ENCODE measurements around the gene RAX. TPM values are rescaled to one million over a fixed set of nuclear protein-coding genes. Genes with fewer than 3 reads are reported as not detected.

The RAX gene
- total RNA-seq, 1 donor from 2014 or later = not detected

DNA sequence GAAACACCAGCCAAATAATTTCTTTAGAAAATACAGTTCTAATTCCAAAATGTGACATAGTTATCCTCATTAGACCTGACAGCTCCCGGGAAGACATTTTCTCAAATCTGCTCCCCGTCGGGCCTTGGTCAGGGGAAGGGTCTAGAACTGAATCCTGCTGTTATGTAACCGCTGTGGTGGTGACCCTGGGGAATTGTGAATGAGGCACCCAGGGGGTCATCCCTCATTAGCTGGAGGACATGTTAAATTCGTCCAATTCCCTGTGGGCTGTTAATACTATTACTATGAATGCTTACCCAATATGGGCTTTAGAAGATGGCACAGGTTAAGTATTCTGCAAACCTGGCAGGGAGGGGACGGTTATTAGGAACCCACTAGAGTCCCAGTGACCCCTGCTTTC lies 33.4 kb upstream of the RAX start:
- DNase-seq (no peak), ATAC-seq (no peak)
- TF ChIP-seq, protein P1, sequence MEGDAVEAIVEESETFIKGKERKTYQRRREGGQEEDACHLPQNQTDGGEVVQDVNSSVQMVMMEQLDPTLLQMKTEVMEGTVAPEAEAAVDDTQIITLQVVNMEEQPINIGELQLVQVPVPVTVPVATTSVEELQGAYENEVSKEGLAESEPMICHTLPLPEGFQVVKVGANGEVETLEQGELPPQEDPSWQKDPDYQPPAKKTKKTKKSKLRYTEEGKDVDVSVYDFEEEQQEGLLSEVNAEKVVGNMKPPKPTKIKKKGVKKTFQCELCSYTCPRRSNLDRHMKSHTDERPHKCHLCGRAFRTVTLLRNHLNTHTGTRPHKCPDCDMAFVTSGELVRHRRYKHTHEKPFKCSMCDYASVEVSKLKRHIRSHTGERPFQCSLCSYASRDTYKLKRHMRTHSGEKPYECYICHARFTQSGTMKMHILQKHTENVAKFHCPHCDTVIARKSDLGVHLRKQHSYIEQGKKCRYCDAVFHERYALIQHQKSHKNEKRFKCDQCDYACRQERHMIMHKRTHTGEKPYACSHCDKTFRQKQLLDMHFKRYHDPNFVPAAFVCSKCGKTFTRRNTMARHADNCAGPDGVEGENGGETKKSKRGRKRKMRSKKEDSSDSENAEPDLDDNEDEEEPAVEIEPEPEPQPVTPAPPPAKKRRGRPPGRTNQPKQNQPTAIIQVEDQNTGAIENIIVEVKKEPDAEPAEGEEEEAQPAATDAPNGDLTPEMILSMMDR (IDR thresholded peaks at IDR 0.05) = no peak
- H3K27ac ChIP-seq = no peak overlapping the region
- H3K4me3 ChIP-seq = no peak overlapping the region
- peaks cover 6% of the 10 kb centered on the region for H3K4me1 ChIP-seq
- intact Hi-C loops (cut with DNase I) = no loop called here
- H3K27me3 ChIP-seq (ENCODE audit: low read depth) = peaks cover 23% of the 10 kb centered on the region
- H3K9me3 ChIP-seq = no peaks in the 10 kb centered on the region
- no peaks in the 10 kb centered on the region for H3K36me3 ChIP-seq

DNA sequence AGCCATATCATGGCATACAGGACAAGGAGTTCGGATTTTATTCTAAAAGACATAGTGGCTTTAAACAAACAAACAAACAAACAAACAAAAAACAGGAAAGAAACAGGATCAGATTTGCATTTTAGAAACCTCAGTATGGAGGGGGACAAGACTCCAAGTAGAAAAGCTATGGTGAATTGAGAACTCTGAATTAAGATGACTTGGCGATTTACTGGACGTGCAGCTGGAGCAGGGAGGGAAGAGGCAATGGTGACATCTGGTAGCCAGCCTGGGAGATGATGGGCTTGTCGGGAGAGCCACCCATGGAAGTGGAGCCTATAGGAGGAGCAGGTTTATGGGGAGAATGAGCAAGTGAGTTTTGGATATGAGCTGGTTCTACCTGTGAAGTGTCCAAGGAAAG lies 32.0 kb upstream of the RAX start:
- Histone ChIP-seq H3K9me3 (no peaks in the 10 kb centered on the region), H3K4me3 (no peak overlapping the region), H3K27ac (no peak overlapping the region), H3K36me3 (no peaks in the 10 kb centered on the region), H3K4me1 (peaks cover 6% of the 10 kb centered on the region), H3K27me3 (ENCODE audit: low read depth) (peaks cover 23% of the 10 kb centered on the region)
- TF ChIP-seq, protein P1 (IDR thresholded peaks at IDR 0.05) = no peak
- DNase-seq = no peak
- no peak for ATAC-seq
- intact Hi-C loops (cut with DNase I) = no loop called here

DNA sequence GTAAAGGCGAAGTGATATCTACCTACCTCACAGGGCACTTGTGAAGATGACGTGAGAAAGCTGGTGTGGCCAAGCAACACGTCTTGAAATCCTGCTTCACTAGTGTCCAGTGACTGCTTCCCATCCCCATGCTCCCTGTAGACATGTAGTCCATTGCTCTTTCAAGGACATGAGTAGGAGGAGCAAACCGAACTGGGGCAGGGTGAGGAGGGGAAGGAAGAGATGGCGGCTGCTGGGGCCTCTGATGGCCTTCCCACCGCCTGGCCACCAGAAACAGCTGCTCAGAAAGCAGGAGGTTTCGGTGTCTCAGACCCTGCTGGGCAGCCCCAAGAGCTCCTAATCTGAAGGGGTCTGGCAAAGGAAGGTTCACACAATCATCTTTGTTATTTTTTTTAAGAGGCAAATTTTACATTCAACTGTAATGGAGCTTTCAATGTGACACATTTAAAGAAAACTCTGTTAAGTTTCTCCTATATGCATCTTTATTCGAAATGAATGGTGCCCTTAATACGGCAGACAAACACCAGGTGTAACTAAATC lies 30.5 kb upstream of the RAX start:
- intact Hi-C loops (cut with DNase I) = no loop called here
- no peak for DNase-seq
- no peak overlapping the region for H3K4me3 ChIP-seq
- H3K9me3 ChIP-seq = no peaks in the 10 kb centered on the region
- H3K27ac ChIP-seq = no peak overlapping the region
- peaks cover 13% of the 10 kb centered on the region for H3K27me3 ChIP-seq (ENCODE audit: low read depth)
- TF ChIP-seq, protein P1 (IDR thresholded peaks at IDR 0.05) = no peak
- H3K4me1 ChIP-seq = peaks cover 2% of the 10 kb centered on the region
- ATAC-seq = no peak
- H3K36me3 ChIP-seq = no peaks in the 10 kb centered on the region

DNA sequence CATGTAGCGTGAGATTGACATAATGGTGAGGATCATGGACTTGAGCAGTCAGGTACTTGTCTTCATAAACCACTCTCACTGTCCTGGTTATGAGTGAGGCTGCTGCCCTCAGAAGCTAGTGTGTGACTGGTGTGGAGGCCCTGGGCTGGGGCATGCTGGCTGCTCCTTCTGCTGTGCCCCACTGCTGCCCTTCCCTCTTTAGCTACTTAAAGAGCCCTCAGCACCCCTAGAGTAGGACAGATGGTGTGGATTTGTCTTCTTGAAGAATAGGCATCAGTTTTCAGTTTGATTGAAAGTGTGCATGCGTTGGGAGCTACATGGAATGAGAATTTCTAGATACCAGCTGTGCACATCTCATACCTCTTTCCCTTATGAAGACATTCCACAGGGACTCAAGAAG lies 29.8 kb upstream of the RAX start:
- DNase-seq (no peak), ATAC-seq (no peak)
- Histone ChIP-seq H3K4me3 (no peak overlapping the region), H3K27ac (no peak overlapping the region), H3K4me1 (no peaks in the 10 kb centered on the region), H3K36me3 (no peaks in the 10 kb centered on the region), H3K9me3 (no peaks in the 10 kb centered on the region), H3K27me3 (ENCODE audit: low read depth) (peaks cover 10% of the 10 kb centered on the region)
- intact Hi-C loops (cut with DNase I) = no loop called here
- TF ChIP-seq, protein P1 (IDR thresholded peaks at IDR 0.05) = no peak

DNA sequence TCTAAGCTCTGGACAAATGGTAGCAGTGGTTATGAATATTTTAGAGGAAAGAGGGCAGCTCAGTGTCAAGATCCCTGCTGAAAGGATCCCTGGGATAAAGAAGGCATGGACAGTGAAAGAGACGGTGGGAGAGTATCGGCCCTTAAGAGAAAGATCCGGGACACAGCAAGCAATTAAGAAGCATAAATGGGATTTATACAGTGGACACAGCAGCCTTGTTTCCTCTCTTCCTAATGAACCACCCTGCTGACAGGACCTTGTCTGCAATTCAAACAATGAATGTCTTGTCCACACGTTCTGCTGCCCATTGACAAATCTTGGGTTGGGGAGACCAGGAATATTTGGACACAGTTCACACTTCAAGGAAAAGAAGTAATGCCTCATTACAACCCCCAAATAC lies 28.7 kb upstream of the RAX start:
- Histone ChIP-seq H3K36me3 (no peaks in the 10 kb centered on the region), H3K27me3 (ENCODE audit: low read depth) (peaks cover 10% of the 10 kb centered on the region), H3K4me3 (no peak overlapping the region), H3K9me3 (no peaks in the 10 kb centered on the region), H3K27ac (no peak overlapping the region), H3K4me1 (no peaks in the 10 kb centered on the region)
- DNase-seq (no peak), ATAC-seq (no peak)
- TF ChIP-seq, protein P1 (IDR thresholded peaks at IDR 0.05) = no peak
- intact Hi-C loops (cut with DNase I) = no loop called here

Data from lower lobe of right lung (tissue), 2 donors.